ENCODE results near the gene ATXN7. TPM values are rescaled to one million over a fixed set of nuclear protein-coding genes. Genes with fewer than 3 reads are reported as not detected.

Gene ATXN7
- total RNA-seq, 1 experiment from 2014 or later = 11.3 TPM

- DNase-seq (ENCODE audit: low spot score) = no peak
- Histone ChIP-seq H3K27me3 (replicated peaks; ENCODE audit: insufficient read depth, low read depth, low read length, poor library complexity) (no peaks in the 10 kb centered on the region), H3K4me3 (ENCODE audit: low read depth, low read length, poor library complexity, severe bottlenecking) (no peak overlapping the region), H3K4me1 (ENCODE audit: insufficient read depth, low read length, poor library complexity, severe bottlenecking) (no peaks in the 10 kb centered on the region), H3K27ac (ENCODE audit: low read depth, low read length, poor library complexity, severe bottlenecking) (no peak overlapping the region), H3K9me3 (ENCODE audit: low read depth, low read length, poor library complexity, severe bottlenecking) (no peaks in the 10 kb centered on the region), H3K36me3 (ENCODE audit: insufficient read depth, low read length, poor library complexity, severe bottlenecking) (no peaks in the 10 kb centered on the region)
- CTCF ChIA-PET = no interaction called here
- BruUV-seq (replicated peaks) = no TSS peak
- intact Hi-C loops (cut with micrococcal nuclease; ENCODE audit: unreplicated experiment) = no loop called here
- no peak for TF ChIP-seq EZH2 (IDR thresholded peaks at IDR 0.05; ENCODE audit: borderline replicate concordance, low read depth, low read length, poor library complexity, severe bottlenecking)
- no peak for TF ChIP-seq CTCF (conservative IDR thresholded peaks at IDR 0.05; ENCODE audit: low read depth, low read length)
- POLR2A ChIA-PET (ENCODE audit: low non-redundant PET) = no interaction called here
These were observed 22.0 kb upstream of the ATXN7 start for GRCh38 chr3:63841704-63842103.

GRCh38 chr3:63842127-63842526 is 21.5 kb upstream of the ATXN7 start:
- TF ChIP-seq CTCF (conservative IDR thresholded peaks at IDR 0.05; ENCODE audit: low read depth, low read length) (no peak), EZH2 (IDR thresholded peaks at IDR 0.05; ENCODE audit: borderline replicate concordance, low read depth, low read length, poor library complexity, severe bottlenecking) (no peak)
- Histone ChIP-seq H3K4me3 (ENCODE audit: low read depth, low read length, poor library complexity, severe bottlenecking) (no peak overlapping the region), H3K4me1 (ENCODE audit: insufficient read depth, low read length, poor library complexity, severe bottlenecking) (no peaks in the 10 kb centered on the region), H3K9me3 (ENCODE audit: low read depth, low read length, poor library complexity, severe bottlenecking) (no peaks in the 10 kb centered on the region), H3K36me3 (ENCODE audit: insufficient read depth, low read length, poor library complexity, severe bottlenecking) (no peaks in the 10 kb centered on the region), H3K27me3 (replicated peaks; ENCODE audit: insufficient read depth, low read depth, low read length, poor library complexity) (no peaks in the 10 kb centered on the region), H3K27ac (ENCODE audit: low read depth, low read length, poor library complexity, severe bottlenecking) (no peak overlapping the region)
- intact Hi-C loops (cut with micrococcal nuclease; ENCODE audit: unreplicated experiment) = no loop called here
- no TSS peak for BruUV-seq (replicated peaks)
- ChIA-PET CTCF (no interaction called here), POLR2A (ENCODE audit: low non-redundant PET) (no interaction called here)
- DNase-seq (ENCODE audit: low spot score) = no peak

GRCh38 chr3:63845215-63845614 is 18.5 kb upstream of the ATXN7 start:
- H3K36me3 ChIP-seq (ENCODE audit: insufficient read depth, low read length, poor library complexity, severe bottlenecking) = no peaks in the 10 kb centered on the region
- H3K9me3 ChIP-seq (ENCODE audit: low read depth, low read length, poor library complexity, severe bottlenecking) = no peaks in the 10 kb centered on the region
- CTCF ChIA-PET = no interaction called here
- intact Hi-C loops (cut with micrococcal nuclease; ENCODE audit: unreplicated experiment) = no loop called here
- no TSS peak for BruUV-seq (replicated peaks)
- no peaks in the 10 kb centered on the region for H3K27me3 ChIP-seq (replicated peaks; ENCODE audit: insufficient read depth, low read depth, low read length, poor library complexity)
- H3K4me3 ChIP-seq (ENCODE audit: low read depth, low read length, poor library complexity, severe bottlenecking) = no peak overlapping the region
- POLR2A ChIA-PET (ENCODE audit: low non-redundant PET) = no interaction called here
- DNase-seq (ENCODE audit: low spot score) = no peak
- H3K4me1 ChIP-seq (ENCODE audit: insufficient read depth, low read length, poor library complexity, severe bottlenecking) = no peaks in the 10 kb centered on the region
- TF ChIP-seq CTCF (conservative IDR thresholded peaks at IDR 0.05; ENCODE audit: low read depth, low read length) = no peak
- no peak for TF ChIP-seq EZH2 (IDR thresholded peaks at IDR 0.05; ENCODE audit: borderline replicate concordance, low read depth, low read length, poor library complexity, severe bottlenecking)
- H3K27ac ChIP-seq (ENCODE audit: low read depth, low read length, poor library complexity, severe bottlenecking) = no peak overlapping the region
